ENCODE data around the gene POP5. TPM values are rescaled to one million over a fixed set of nuclear protein-coding genes. Genes with fewer than 3 reads are reported as not detected.

POP5 gene
- total RNA-seq, 2 experiments from 2014 or later = 63.3 to 64.0 TPM

- POLR2A ChIA-PET = no interaction called here
These were observed 5.7 kb upstream of the POP5 start for GRCh38 chr12:120586860-120587259.

GRCh38 chr12:120586206-120586605 is 5.0 kb upstream of the POP5 start:
- Mint-ChIP-seq H3K4me3 (no peak overlapping the region), H3K9me3 (ENCODE audit: insufficient read depth) (no peaks in the 10 kb centered on the region), H3K27ac (no peak overlapping the region), H3K36me3 (ENCODE audit: low read depth) (peaks cover under 1% of the 10 kb centered on the region), H3K27me3 (ENCODE audit: low read depth) (peaks cover 19% of the 10 kb centered on the region), H3K4me1 (ENCODE audit: low read depth) (peaks cover 24% of the 10 kb centered on the region)
- ChIA-PET CTCF (no interaction called here), POLR2A (no interaction called here)
- ATAC-seq (no peak), DNase-seq (no peak)

More at GRCh38 chr12:120586860-120587259, 5.7 kb upstream of the POP5 start:
- no peak overlapping the region for H3K4me3 Mint-ChIP-seq
- no peak overlapping the region for H3K27ac Mint-ChIP-seq
- CTCF ChIA-PET = interaction anchor here (1.3 kb wide), 1 partner anchor 62 kb away, joined by 3 read pairs; no protein-coding TSS in a partner anchor
- peaks cover 18% of the 10 kb centered on the region for H3K4me1 Mint-ChIP-seq (ENCODE audit: low read depth)
- DNase-seq (no peak), ATAC-seq (no peak)
- H3K27me3 Mint-ChIP-seq (ENCODE audit: low read depth) = peaks cover 19% of the 10 kb centered on the region
- no peaks in the 10 kb centered on the region for H3K36me3 Mint-ChIP-seq (ENCODE audit: low read depth)
- H3K9me3 Mint-ChIP-seq (ENCODE audit: insufficient read depth) = no peaks in the 10 kb centered on the region

DNA sequence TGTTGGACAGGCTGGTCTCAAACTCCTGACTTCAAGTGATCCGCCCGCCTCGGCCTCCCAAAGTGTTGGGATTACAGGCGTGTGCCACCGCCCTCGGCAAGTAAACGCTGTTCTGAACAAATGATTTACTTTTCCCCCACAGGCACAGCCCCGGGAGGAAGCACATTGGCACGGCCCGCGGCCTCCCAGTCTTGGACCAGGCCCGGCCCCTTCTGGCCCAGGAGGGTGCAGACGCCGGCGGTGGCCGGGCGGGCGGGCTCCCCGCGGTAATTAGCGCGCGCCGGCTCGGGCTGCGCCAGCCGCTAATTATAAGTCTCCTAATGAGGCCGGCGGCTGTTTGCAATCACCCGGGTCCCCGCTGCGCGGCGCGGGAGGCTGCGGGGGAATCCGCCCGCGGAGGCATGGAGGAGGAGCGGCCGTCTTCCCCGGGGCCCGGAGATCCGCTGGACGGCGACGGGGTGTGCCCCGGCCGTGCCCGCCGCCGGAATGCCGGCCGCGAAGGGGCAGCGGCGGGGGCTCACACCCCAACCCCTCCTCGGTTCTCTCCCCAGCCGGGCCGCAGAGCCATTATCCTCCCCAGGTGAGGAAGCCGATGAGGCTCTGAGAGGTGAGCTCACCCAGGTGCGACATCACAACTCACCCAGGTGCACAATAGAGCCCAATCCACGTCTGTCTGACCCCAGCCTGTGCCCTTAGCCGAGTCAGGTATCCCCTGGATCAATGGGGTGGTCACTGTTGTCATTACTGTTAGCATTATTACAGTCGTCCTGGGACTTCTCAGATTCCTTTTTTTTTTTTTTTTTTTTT is 3.3 kb upstream of the POP5 start:
- peak; percentile 18 for ATAC-seq
- Mint-ChIP-seq H3K36me3 (ENCODE audit: low read depth) (peaks cover 9% of the 10 kb centered on the region), H3K9me3 (ENCODE audit: insufficient read depth) (no peaks in the 10 kb centered on the region), H3K27ac (no peak overlapping the region), H3K27me3 (ENCODE audit: low read depth) (peaks cover 19% of the 10 kb centered on the region), H3K4me3 (peak overlapping the region; percentile 65), H3K4me1 (ENCODE audit: low read depth) (peaks cover 36% of the 10 kb centered on the region)
- POLR2A ChIA-PET = no interaction called here
- peak; percentile 57 for DNase-seq
- CTCF ChIA-PET = interaction anchor here (1.0 to 6.2 kb wide), 10 partner anchors 13 to 421 kb away, joined by 3 to 121 read pairs (median 6); partner anchors contain the start of gene COQ5

DNA sequence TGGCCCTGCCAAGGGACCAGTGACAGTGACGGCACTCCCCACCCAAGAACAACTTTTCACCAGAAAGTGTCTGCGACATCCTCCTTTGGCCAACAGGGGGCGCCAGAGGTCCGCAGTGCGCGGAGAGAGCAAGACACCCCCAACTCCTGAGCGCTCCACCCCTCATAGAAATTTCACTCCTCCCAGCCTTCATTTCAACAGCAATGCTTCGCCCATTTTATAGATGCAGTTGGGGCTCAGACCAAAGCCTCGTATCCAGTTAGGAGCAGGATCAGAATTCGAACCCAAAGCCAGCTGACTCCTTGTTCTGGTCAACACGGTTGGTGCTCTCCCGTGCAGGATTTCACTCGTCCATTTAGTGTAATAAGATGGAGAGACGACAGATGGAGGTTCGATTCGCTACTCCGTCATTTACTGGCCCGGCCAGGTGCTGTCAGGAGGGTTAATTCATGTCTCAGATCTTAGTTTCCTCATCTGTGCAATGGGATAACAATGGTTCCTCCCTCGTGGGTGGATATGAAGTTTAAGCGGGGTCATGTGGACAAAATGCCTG is 2.4 kb upstream of the POP5 start:
- H3K4me1 Mint-ChIP-seq (ENCODE audit: low read depth) = peaks cover 41% of the 10 kb centered on the region
- DNase-seq = peak; percentile 86
- peaks cover 19% of the 10 kb centered on the region for H3K27me3 Mint-ChIP-seq (ENCODE audit: low read depth)
- H3K9me3 Mint-ChIP-seq (ENCODE audit: insufficient read depth) = no peaks in the 10 kb centered on the region
- ATAC-seq = no peak
- H3K4me3 Mint-ChIP-seq = peak overlapping the region; percentile 47
- H3K36me3 Mint-ChIP-seq (ENCODE audit: low read depth) = peaks cover 16% of the 10 kb centered on the region
- ChIA-PET POLR2A (interaction anchor here (1.4 kb wide), 1 partner anchor 319 kb away, joined by 3 read pairs; no protein-coding TSS in a partner anchor), CTCF (interaction anchor here (0.7 to 6.2 kb wide), 34 partner anchors 8 to 526 kb away, joined by 3 to 121 read pairs (median 5); partner anchors contain the start of genes COQ5 and MLEC)
- peak overlapping the region; percentile 28 for H3K27ac Mint-ChIP-seq

- H3K27me3 Mint-ChIP-seq (ENCODE audit: low read depth) = peaks cover 19% of the 10 kb centered on the region
- peak overlapping the region; percentile 99 for H3K4me3 Mint-ChIP-seq
- no peaks in the 10 kb centered on the region for H3K9me3 Mint-ChIP-seq (ENCODE audit: insufficient read depth)
- H3K4me1 Mint-ChIP-seq (ENCODE audit: low read depth) = peaks cover 41% of the 10 kb centered on the region
- peak overlapping the region; percentile 96 for H3K27ac Mint-ChIP-seq
- POLR2A ChIA-PET = interaction anchor here (0.5 to 2.4 kb wide), 4 partner anchors 118 to 478 kb away, joined by 3 to 9 read pairs (median 4); partner anchors contain the start of gene RNU4-2
- CTCF ChIA-PET = interaction anchor here (0.8 to 6.2 kb wide), 24 partner anchors 11 to 478 kb away, joined by 3 to 121 read pairs (median 6); partner anchors contain the start of genes COX6A1, DYNLL1, MLEC and SRSF9
- ATAC-seq (no peak), DNase-seq (no peak)
- H3K36me3 Mint-ChIP-seq (ENCODE audit: low read depth) = peaks cover 29% of the 10 kb centered on the region
These were observed 796 bp upstream of the POP5 start for GRCh38 chr12:120581998-120582397.

GRCh38 chr12:120579179-120579578 is 2.0 kb downstream of the POP5 start:
- Mint-ChIP-seq H3K4me3 (no peak overlapping the region), H3K27me3 (ENCODE audit: low read depth) (peaks cover 9% of the 10 kb centered on the region), H3K4me1 (ENCODE audit: low read depth) (peaks cover 38% of the 10 kb centered on the region), H3K9me3 (ENCODE audit: insufficient read depth) (no peaks in the 10 kb centered on the region), H3K36me3 (ENCODE audit: low read depth) (peaks cover 47% of the 10 kb centered on the region), H3K27ac (no peak overlapping the region)
- POLR2A ChIA-PET = interaction anchor here (1.6 kb wide), 1 partner anchor 9 kb away, joined by 4 read pairs; no protein-coding TSS in a partner anchor
- CTCF ChIA-PET = no interaction called here
- no peak for DNase-seq
- no peak for ATAC-seq

DNA sequence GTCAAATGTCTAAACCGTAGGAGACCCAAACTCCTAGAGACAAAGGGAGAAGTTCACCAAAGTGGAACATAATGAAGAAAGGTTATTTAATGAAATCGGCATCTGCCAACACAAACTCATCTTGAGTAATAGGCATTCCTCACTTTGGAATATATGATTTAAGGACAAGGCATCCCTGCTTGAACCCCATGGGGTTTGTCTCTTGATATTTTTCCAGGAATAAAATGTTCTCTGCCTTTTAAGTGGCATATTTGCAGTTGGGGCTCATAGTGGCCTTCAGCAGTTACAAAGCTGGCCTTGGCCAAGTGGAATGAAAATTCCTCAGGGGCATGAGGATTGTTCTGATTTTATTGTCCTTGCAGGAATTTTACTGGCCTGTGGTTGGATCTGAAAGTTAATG is 7.1 kb downstream of the POP5 start:
- ATAC-seq (no peak), DNase-seq (no peak)
- ChIA-PET POLR2A (no interaction called here), CTCF (interaction anchor here (1.0 to 1.5 kb wide), 2 partner anchors 9 to 22 kb away, joined by 3 to 4 read pairs; no protein-coding TSS in a partner anchor)
- no peaks in the 10 kb centered on the region for H3K9me3 Mint-ChIP-seq (ENCODE audit: insufficient read depth)
- peaks cover 1% of the 10 kb centered on the region for H3K4me1 Mint-ChIP-seq (ENCODE audit: low read depth)
- peaks cover 70% of the 10 kb centered on the region for H3K36me3 Mint-ChIP-seq (ENCODE audit: low read depth)
- H3K27ac Mint-ChIP-seq = no peak overlapping the region
- H3K27me3 Mint-ChIP-seq (ENCODE audit: low read depth) = no peaks in the 10 kb centered on the region
- H3K4me3 Mint-ChIP-seq = no peak overlapping the region

DNA sequence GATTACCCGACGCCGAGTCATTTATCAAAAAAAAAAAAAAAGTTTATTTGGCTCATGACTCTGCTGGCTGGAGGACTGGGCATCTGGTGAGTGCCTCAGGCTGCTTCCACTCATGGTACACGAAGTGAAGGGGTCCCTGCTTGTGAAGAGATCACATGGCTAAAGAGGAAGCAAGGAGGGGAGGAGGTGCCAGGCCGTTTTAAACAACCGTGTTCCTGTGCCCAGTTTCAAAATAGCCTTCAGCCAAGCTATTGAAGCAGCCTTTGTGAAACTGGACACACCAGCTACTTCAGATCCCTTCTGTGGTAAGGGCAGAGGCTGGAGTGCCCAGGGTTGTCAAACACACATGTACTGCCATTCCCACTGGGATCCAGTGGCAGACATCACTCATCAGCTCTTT is 7.6 kb downstream of the POP5 start:
- no peak overlapping the region for H3K4me3 Mint-ChIP-seq
- no peaks in the 10 kb centered on the region for H3K9me3 Mint-ChIP-seq (ENCODE audit: insufficient read depth)
- CTCF ChIA-PET = interaction anchor here (1.5 kb wide), 1 partner anchor 9 kb away, joined by 4 read pairs; no protein-coding TSS in a partner anchor
- H3K27ac Mint-ChIP-seq = no peak overlapping the region
- POLR2A ChIA-PET = no interaction called here
- H3K27me3 Mint-ChIP-seq (ENCODE audit: low read depth) = no peaks in the 10 kb centered on the region
- peaks cover 73% of the 10 kb centered on the region for H3K36me3 Mint-ChIP-seq (ENCODE audit: low read depth)
- DNase-seq = no peak
- ATAC-seq = no peak
- H3K4me1 Mint-ChIP-seq (ENCODE audit: low read depth) = no peaks in the 10 kb centered on the region

GRCh38 chr12:120571299-120571698 is 9.9 kb downstream of the POP5 start:
- CTCF ChIA-PET = interaction anchor here (0.7 to 1.8 kb wide), 4 partner anchors 10 to 13 kb away, joined by 3 to 7 read pairs (median 4); partner anchors contain the start of gene POP5
- POLR2A ChIA-PET = interaction anchor here (0.5 to 1.8 kb wide), 5 partner anchors 8 to 319 kb away, joined by 3 to 8 read pairs (median 4); partner anchors contain the start of gene POP5

GRCh38 chr12:120563495-120563894 is 17.7 kb downstream of the POP5 start:
- POLR2A ChIA-PET = no interaction called here
- CTCF ChIA-PET = no interaction called here
- no peak for DNase-seq
- peaks cover 60% of the 10 kb centered on the region for H3K36me3 Mint-ChIP-seq (ENCODE audit: low read depth)
- no peak overlapping the region for H3K27ac Mint-ChIP-seq
- ATAC-seq = no peak
- H3K27me3 Mint-ChIP-seq (ENCODE audit: low read depth) = no peaks in the 10 kb centered on the region
- H3K4me3 Mint-ChIP-seq = no peak overlapping the region
- H3K4me1 Mint-ChIP-seq (ENCODE audit: low read depth) = no peaks in the 10 kb centered on the region
- H3K9me3 Mint-ChIP-seq (ENCODE audit: insufficient read depth) = no peaks in the 10 kb centered on the region

More at GRCh38 chr12:120571299-120571698, 9.9 kb downstream of the POP5 start:
- Mint-ChIP-seq H3K27ac (no peak overlapping the region), H3K27me3 (ENCODE audit: low read depth) (no peaks in the 10 kb centered on the region), H3K4me3 (no peak overlapping the region), H3K4me1 (ENCODE audit: low read depth) (no peaks in the 10 kb centered on the region), H3K9me3 (ENCODE audit: insufficient read depth) (no peaks in the 10 kb centered on the region), H3K36me3 (ENCODE audit: low read depth) (peaks cover 62% of the 10 kb centered on the region)
- no peak for DNase-seq
- no peak for ATAC-seq

GRCh38 chr12:120562906-120563305 is 18.3 kb downstream of the POP5 start:
- peak overlapping the region; percentile 37 for H3K27ac Mint-ChIP-seq
- ATAC-seq (no peak), DNase-seq (no peak)
- H3K4me1 Mint-ChIP-seq (ENCODE audit: low read depth) = no peaks in the 10 kb centered on the region
- ChIA-PET POLR2A (no interaction called here), CTCF (no interaction called here)
- H3K27me3 Mint-ChIP-seq (ENCODE audit: low read depth) = no peaks in the 10 kb centered on the region
- no peaks in the 10 kb centered on the region for H3K9me3 Mint-ChIP-seq (ENCODE audit: insufficient read depth)
- no peak overlapping the region for H3K4me3 Mint-ChIP-seq
- peaks cover 61% of the 10 kb centered on the region for H3K36me3 Mint-ChIP-seq (ENCODE audit: low read depth)

DNA sequence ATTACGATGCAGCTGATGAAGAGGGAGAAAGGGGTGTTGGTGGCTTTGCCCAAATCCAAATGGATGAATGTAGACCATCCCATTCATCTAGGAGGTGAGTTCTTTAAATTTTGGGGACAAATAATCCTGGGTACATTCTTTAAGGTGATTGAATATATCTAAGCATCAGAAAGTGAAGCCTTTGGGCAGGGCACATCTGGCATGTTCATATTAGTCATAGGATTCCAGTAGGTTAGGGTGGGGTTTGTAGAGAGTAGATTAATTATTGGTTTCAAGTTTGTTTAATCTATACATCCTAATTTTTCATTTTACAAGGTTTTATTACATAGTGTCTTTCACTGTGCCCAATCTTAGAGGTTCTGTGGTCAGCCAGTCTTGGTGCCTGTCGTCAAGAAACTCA is 23.6 kb downstream of the POP5 start:
- no peak overlapping the region for H3K27ac Mint-ChIP-seq
- peaks cover 40% of the 10 kb centered on the region for H3K36me3 Mint-ChIP-seq (ENCODE audit: low read depth)
- ATAC-seq (no peak), DNase-seq (no peak)
- POLR2A ChIA-PET = no interaction called here
- CTCF ChIA-PET = no interaction called here
- H3K4me3 Mint-ChIP-seq = no peak overlapping the region
- H3K27me3 Mint-ChIP-seq (ENCODE audit: low read depth) = no peaks in the 10 kb centered on the region
- H3K4me1 Mint-ChIP-seq (ENCODE audit: low read depth) = peaks cover 2% of the 10 kb centered on the region
- no peaks in the 10 kb centered on the region for H3K9me3 Mint-ChIP-seq (ENCODE audit: insufficient read depth)
